ENCODE results near the gene KRTAP1-3.
"Not testable (repeated sequence)": the region's sequence is repeated elsewhere in the genome, so short reads cannot be mapped to it uniquely, and the experiment has no call there.

The KRTAP1-3 gene

GRCh38 chr17:41034346-41034935, at the start of gene KRTAP1-3:
TSS of gene KRTAP1-3 (minus strand) at chr17:41034874. CDS start at chr17:41034821, 53 bp downstream.
- DNase-seq, result not testable (repeated sequence)

GRCh38 chr17:41084100-41084856, 49.6 kb upstream of the KRTAP1-3 start, which contains the start of gene KRTAP4-7:
TSS of gene KRTAP4-7 (plus strand) at chr17:41084150. CDS start at chr17:41084207, 57 bp downstream.
- DNase-seq, result not testable (repeated sequence)

- DNase-seq, result not testable (repeated sequence)
These were observed 48.8 kb upstream of the KRTAP1-3 start for GRCh38 chr17:41083427-41083826.

- no peak for DNase-seq
These were observed 48.0 kb upstream of the KRTAP1-3 start for GRCh38 chr17:41082626-41083025.

- DNase-seq, result no peak
These were observed 42.1 kb upstream of the KRTAP1-3 start for GRCh38 chr17:41076788-41077187.

- DNase-seq, result no peak
These were observed 39.0 kb upstream of the KRTAP1-3 start for GRCh38 chr17:41073676-41074075.

GRCh38 chr17:41071606-41072360, 37.1 kb upstream of the KRTAP1-3 start:
- no peak for DNase-seq

GRCh38 chr17:41069031-41069430, 34.4 kb upstream of the KRTAP1-3 start:
- no peak for DNase-seq

- no peak for DNase-seq
These were observed 32.6 kb upstream of the KRTAP1-3 start for GRCh38 chr17:41067281-41067680.

GRCh38 chr17:41065829-41066624, 31.4 kb upstream of the KRTAP1-3 start, which contains the start of gene KRTAP2-4:
TSS of gene KRTAP2-4 (minus strand) at chr17:41065879. CDS start at chr17:41065845, 34 bp downstream.
- DNase-seq, result no peak

- not testable (repeated sequence) for DNase-seq
These were observed 30.5 kb upstream of the KRTAP1-3 start for GRCh38 chr17:41065016-41065689.

GRCh38 chr17:41064301-41064700, 29.6 kb upstream of the KRTAP1-3 start:
- no peak for DNase-seq

GRCh38 chr17:41063449-41063848, 28.8 kb upstream of the KRTAP1-3 start:
- no peak for DNase-seq

GRCh38 chr17:41061964-41062363, 27.3 kb upstream of the KRTAP1-3 start:
- no peak for DNase-seq

GRCh38 chr17:41060052-41060604, 25.5 kb upstream of the KRTAP1-3 start, which contains the start of gene KRTAP2-3:
TSS of gene KRTAP2-3 (minus strand) at chr17:41060114. CDS start at chr17:41060050, 64 bp downstream.
- DNase-seq, result no peak

- DNase-seq, result not testable (repeated sequence)
These were observed 24.8 kb upstream of the KRTAP1-3 start for GRCh38 chr17:41059276-41060051.

GRCh38 chr17:41058741-41059140, 24.1 kb upstream of the KRTAP1-3 start:
- DNase-seq, result no peak

- no peak for DNase-seq
These were observed 22.9 kb upstream of the KRTAP1-3 start for GRCh38 chr17:41057547-41057946.

- not testable (repeated sequence) for DNase-seq
These were observed 20.5 kb upstream of the KRTAP1-3 start, which contains the start of gene KRTAP2-2 for GRCh38 chr17:41055130-41055529. TSS of gene KRTAP2-2 (minus strand) at chr17:41055230. CDS start at chr17:41055211, 19 bp downstream.

GRCh38 chr17:41054556-41054955, 19.9 kb upstream of the KRTAP1-3 start:
- not testable (repeated sequence) for DNase-seq

All from NCI-H1436 (cell line).